ENCODE measurements around the gene RASA2. TPM values are rescaled to one million over a fixed set of nuclear protein-coding genes. Genes with fewer than 3 reads are reported as not detected.

Gene RASA2
- total RNA-seq, 2 donors from 2014 or later = 12.0 to 18.3 TPM

DNA sequence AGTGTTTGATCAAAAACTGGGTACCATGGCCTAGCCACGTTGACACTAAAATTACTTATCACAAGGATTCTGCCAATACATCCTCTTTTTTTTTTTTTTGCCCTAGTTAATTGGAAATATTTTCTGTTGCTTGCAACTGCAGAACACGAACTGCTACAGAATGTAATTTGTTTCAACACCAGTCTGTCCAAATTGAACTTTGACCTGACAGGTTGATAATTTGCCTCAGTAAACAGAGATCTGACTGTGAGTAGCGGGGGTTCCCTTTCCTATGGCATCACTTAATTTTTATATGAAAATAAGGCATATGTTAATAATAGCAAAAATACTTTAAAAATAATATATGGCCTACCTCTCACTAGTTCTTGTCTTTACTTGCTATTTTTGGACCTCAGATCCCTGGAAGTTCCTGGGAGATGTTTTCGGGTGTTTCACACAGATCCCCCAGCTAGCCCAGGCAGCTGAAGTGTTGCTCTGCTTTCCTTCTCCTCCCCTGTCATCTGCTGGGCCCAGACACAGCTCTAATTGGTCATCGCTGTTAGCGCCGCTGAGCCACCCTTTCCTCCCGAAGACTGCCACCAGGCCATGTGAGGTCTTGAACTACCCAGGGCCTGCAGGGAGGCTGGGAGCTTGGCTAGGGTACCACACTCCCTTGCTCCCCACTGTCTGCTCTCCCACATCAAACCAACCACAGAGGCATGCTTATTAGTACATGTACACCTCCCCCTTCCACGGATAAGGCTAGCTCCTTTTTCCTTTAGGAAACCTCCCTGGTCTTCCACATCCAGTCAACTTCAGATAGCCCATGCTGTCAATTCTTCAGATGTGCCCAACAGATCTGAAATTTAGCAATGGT lies 161.5 kb downstream of the RASA2 start:
- TF ChIP-seq, protein P1, sequence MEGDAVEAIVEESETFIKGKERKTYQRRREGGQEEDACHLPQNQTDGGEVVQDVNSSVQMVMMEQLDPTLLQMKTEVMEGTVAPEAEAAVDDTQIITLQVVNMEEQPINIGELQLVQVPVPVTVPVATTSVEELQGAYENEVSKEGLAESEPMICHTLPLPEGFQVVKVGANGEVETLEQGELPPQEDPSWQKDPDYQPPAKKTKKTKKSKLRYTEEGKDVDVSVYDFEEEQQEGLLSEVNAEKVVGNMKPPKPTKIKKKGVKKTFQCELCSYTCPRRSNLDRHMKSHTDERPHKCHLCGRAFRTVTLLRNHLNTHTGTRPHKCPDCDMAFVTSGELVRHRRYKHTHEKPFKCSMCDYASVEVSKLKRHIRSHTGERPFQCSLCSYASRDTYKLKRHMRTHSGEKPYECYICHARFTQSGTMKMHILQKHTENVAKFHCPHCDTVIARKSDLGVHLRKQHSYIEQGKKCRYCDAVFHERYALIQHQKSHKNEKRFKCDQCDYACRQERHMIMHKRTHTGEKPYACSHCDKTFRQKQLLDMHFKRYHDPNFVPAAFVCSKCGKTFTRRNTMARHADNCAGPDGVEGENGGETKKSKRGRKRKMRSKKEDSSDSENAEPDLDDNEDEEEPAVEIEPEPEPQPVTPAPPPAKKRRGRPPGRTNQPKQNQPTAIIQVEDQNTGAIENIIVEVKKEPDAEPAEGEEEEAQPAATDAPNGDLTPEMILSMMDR (IDR thresholded peaks at IDR 0.05) = no peak
- H3K36me3 ChIP-seq = no peaks in the 10 kb centered on the region
- no peaks in the 10 kb centered on the region for H3K9me3 ChIP-seq
- intact Hi-C loops (cut with DNase I) = loop anchor here (10.0 kb wide), 2 partner anchors 63 to 183 kb away; no protein-coding TSS in a partner anchor
- H3K27me3 ChIP-seq = no peaks in the 10 kb centered on the region
- no peak overlapping the region for H3K4me3 ChIP-seq
- H3K4me1 ChIP-seq = no peaks in the 10 kb centered on the region
- no peak for DNase-seq
- no peak overlapping the region for H3K9ac ChIP-seq (ENCODE audit: low read depth in 2 of 2, low read length in 2 of 2)
- no peak overlapping the region for H3K27ac ChIP-seq

DNA sequence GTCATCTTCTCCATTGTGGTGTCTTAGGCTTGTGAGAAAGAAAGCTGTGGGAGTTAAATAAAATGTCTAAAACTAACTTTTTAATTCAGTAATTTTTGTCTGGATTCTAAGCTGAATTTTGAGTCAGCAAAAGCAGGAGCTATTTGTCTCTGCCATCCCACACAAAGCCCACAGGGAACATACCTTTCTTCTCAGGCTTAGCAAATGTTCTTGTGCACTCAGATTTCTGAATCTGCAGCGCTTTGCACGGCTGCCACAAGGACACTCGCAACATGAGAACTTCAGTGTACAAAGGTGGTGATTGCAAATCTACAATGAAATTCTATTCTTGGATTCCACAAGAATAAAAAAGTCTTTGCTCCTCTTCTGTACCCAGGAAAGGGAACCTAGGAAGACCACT lies 163.0 kb downstream of the RASA2 start:
- no peaks in the 10 kb centered on the region for H3K9me3 ChIP-seq
- TF ChIP-seq, protein P1 (IDR thresholded peaks at IDR 0.05) = no peak
- no peaks in the 10 kb centered on the region for H3K27me3 ChIP-seq
- no peaks in the 10 kb centered on the region for H3K36me3 ChIP-seq
- H3K4me1 ChIP-seq = no peaks in the 10 kb centered on the region
- no peak overlapping the region for H3K27ac ChIP-seq
- intact Hi-C loops (cut with DNase I) = loop anchor here (10.0 kb wide), 2 partner anchors 65 to 185 kb away; no protein-coding TSS in a partner anchor
- DNase-seq = no peak
- no peak overlapping the region for H3K4me3 ChIP-seq
- no peak overlapping the region for H3K9ac ChIP-seq (ENCODE audit: low read depth in 2 of 2, low read length in 2 of 2)

DNA sequence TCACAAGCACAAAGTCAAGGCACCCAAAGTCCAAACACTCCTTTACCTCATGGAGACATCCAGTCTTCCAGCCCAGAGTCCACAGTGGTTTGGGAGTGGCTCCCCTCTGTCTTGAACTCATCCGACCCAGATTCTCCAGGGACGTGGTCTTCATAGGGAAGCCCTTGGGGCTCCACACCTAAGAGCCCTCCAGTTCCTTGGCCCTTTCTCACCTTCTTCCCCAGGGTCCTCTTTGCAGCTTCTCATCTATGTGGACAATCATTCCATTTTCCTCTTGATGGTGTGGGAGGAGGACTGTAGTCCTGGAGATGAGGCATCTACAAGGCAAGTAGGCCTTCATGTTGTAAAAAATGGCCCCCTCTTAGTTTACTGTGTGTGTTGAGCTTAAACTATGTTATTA lies 164.0 kb downstream of the RASA2 start:
- H3K4me1 ChIP-seq = no peaks in the 10 kb centered on the region
- no peak overlapping the region for H3K9ac ChIP-seq (ENCODE audit: low read depth in 2 of 2, low read length in 2 of 2)
- intact Hi-C loops (cut with DNase I) = no loop called here
- no peaks in the 10 kb centered on the region for H3K27me3 ChIP-seq
- no peak overlapping the region for H3K27ac ChIP-seq
- no peaks in the 10 kb centered on the region for H3K36me3 ChIP-seq
- H3K4me3 ChIP-seq = no peak overlapping the region
- DNase-seq = no peak
- H3K9me3 ChIP-seq = no peaks in the 10 kb centered on the region
- TF ChIP-seq, protein P1 (IDR thresholded peaks at IDR 0.05) = no peak

DNA sequence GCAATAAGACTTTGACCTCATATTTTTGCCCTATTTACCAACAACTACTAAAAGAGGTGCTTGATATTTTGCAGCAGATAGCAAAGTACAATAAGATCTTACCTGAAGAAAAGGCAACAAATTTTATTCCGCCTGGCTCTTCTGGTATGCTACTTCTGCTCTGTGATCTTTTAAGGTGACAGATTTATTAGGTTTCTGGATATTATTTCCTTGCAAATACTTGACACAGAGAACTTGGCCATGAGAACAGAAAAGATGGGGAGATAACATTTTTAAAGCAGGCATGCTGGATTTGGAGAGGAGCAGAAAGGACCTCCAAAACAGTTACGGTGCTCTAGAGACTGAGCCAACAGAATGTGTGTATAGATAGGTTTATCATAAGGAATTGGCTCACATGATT lies 164.6 kb downstream of the RASA2 start:
- H3K27me3 ChIP-seq = no peaks in the 10 kb centered on the region
- no peak overlapping the region for H3K4me3 ChIP-seq
- no peak for DNase-seq
- TF ChIP-seq, protein P1 (IDR thresholded peaks at IDR 0.05) = no peak
- intact Hi-C loops (cut with DNase I) = no loop called here
- H3K9me3 ChIP-seq = no peaks in the 10 kb centered on the region
- no peaks in the 10 kb centered on the region for H3K4me1 ChIP-seq
- no peaks in the 10 kb centered on the region for H3K36me3 ChIP-seq
- no peak overlapping the region for H3K9ac ChIP-seq (ENCODE audit: low read depth in 2 of 2, low read length in 2 of 2)
- H3K27ac ChIP-seq = no peak overlapping the region

DNA sequence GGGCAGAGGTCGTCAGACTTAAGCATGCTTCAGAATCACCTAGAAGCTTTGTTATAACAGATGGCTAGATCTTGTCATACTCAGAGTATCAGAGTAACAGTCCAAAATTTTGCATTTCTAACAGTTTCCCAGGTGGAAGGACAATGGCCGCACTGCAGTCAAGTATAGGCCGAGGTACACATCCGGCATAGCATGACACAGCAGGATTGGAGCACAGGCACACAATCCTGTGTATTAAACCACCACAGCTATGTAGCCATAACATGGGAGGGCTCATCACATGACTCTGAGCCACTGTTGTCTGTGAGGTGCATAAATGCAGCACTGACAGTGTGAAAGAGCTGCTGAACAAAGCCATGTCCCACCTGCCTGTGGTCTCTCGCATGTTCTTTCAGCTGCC lies 165.5 kb downstream of the RASA2 start:
- no peaks in the 10 kb centered on the region for H3K36me3 ChIP-seq
- H3K27me3 ChIP-seq = no peaks in the 10 kb centered on the region
- H3K4me1 ChIP-seq = no peaks in the 10 kb centered on the region
- TF ChIP-seq, protein P1 (IDR thresholded peaks at IDR 0.05) = no peak
- no peak overlapping the region for H3K4me3 ChIP-seq
- intact Hi-C loops (cut with DNase I) = no loop called here
- no peak for DNase-seq
- H3K27ac ChIP-seq = no peak overlapping the region
- no peak overlapping the region for H3K9ac ChIP-seq (ENCODE audit: low read depth in 2 of 2, low read length in 2 of 2)
- no peaks in the 10 kb centered on the region for H3K9me3 ChIP-seq
